Panc1 (cell line): ENCODE measurements around the gene PIP5K1C.

Experiments
- CTCF ChIP-seq: fragments of 450-650 bp; IDR thresholded peaks from 2 replicates; pipeline ENCODE4 v1.5.1; 2017; ENCODE audit warnings: mild to moderate bottlenecking
- REST ChIP-seq, 2 experiments: IDR thresholded peaks; 2 replicates each; pipeline ENCODE4 v1.6.1; 2011 to 2012; ENCODE audit warnings: low read depth in 2 of 2, control low read depth in 1 of 2, low read length in 1 of 2, mild to moderate bottlenecking in 1 of 2, moderate library complexity in 1 of 2; ENCODE audit not compliant: insufficient read depth in 1 of 2

GRCh38 chr19:3606690-3607289 is 93.5 kb downstream of the PIP5K1C start, which contains the start of gene TBXA2R:
- TF ChIP-seq CTCF (no peak), REST (IDR thresholded peaks at IDR 0.05; ENCODE audit: insufficient read depth in 1 of 2, low read depth in 2 of 2, low read length in 1 of 2) (no peak)
